Measurements from ENCODE around the gene GLYATL1B.
"Not testable (repeated sequence)": the region's sequence is repeated elsewhere in the genome, so short reads cannot be mapped to it uniquely, and the experiment has no call there.

GLYATL1B gene, protein sequence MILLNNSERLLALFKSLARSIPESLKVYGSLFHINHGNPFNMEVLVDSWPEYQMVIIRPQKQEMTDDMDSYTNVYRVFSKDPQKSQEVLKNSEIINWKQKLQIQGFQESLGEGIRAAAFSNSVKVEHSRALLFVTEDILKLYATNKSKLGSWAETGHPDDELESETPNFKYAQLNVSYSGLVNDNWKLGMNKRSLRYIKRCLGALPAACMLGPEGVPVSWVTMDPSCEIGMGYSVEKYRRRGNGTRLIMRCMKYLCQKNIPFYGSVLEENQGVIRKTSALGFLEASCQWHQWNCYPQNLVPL

DNA sequence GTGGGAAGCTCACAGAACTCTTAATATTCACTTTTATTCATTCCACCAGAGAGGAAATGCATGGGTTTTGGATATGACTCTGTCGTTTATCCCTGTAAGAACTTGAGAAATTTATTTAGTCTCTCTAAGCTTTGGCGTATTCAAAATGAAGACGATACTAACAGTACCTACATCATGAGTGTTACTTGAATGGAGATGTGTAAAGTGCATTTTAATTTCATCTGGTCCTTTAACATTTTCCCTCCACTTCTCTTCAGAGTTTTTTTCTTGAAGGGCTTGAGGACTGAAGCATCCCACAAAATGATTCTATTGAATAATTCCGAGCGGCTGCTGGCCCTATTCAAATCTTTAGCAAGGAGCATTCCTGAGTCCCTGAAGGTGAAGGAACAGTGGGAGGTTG is at the start of gene GLYATL1B:
Gene GLYATL1B, plus strand, starts transcription at position 301 of the 400 bp plus-strand sequence. Its CDS starts 0 bp downstream, at position 301.
- DNase-seq (ENCODE audit: low read depth in 2 of 2): not testable (repeated sequence)

DNA sequence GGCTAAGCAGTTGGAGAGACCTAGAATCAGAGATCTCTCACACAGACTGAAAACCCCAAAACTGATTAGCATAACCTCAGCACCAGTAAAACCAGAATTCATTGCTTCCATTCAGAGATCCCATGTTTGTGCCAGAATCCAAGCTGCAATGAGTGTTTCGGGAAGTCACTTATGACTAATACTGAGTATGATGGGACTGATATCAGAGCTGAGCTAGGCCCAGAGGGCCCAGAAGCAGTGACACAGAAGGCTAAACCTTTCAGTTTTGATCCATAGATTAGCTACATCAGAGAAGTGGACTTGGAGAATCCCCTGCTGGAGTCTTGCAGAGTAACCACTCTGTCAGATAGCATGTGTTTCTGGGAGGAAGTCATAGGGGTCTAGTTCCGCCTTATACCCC is 49.6 kb upstream of the GLYATL1B start:
- DNase-seq (ENCODE audit: low read depth in 2 of 2): not testable (repeated sequence)

DNA sequence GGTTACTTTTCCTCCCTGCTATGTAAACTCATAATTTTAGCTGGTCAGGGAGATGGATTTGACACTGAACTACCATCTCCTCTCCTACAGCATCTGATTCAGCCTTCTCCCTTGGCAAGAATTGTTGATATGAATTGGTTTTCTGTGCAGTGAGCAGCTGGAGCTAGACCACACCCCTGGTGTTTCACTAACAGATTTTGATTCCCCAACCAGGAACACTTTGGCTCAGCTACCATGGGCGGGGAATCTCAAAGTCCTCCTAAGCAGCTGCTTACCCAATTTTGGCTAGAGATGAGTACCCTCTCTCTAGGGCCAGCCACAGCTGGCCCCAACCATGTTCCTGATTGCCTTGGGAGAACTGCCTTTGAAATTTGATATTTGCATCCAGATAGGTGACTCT is 48.7 kb upstream of the GLYATL1B start:
- not testable (repeated sequence) for DNase-seq (ENCODE audit: low read depth in 2 of 2)

DNA sequence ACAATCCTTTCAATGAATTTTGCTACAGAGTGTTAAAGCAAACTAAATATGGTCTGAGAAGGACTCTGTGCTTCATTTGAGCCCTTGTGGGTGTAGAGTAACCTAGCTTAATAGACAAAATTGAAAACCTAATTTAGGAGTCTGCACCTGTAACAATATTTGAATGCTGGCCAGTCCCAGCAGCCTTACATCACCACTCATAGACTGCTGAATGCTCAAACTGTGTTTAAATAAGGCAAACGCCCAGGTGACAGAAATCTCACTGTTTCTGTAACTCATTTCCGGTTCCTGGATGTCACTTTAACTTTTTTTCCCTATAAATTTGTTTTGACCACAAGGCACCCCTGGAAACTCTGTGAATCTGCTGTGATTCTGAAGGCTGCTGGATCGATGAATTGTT is 45.5 kb upstream of the GLYATL1B start:
- DNase-seq (ENCODE audit: low read depth in 2 of 2): no peak

DNA sequence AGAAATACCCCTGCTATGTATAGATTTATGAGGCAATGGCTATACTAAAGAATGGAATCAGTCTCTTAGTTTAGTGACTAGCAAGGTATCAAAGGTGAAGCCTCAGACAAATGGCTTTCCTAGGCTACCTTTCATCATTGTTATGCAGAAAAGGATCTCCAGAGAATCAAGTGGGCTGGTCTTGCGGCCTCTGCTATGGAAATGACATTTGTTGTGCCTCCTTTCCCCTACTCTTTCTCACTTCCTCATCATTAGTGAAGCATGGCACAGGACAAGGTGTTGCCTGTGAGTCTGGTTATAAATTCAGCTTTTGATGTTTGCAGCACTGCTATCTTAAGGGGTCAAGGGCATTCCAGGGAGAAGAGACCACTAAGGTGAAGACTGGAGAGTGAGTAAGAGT is 34.7 kb upstream of the GLYATL1B start:
- not testable (repeated sequence) for DNase-seq (ENCODE audit: low read depth in 2 of 2)

DNA sequence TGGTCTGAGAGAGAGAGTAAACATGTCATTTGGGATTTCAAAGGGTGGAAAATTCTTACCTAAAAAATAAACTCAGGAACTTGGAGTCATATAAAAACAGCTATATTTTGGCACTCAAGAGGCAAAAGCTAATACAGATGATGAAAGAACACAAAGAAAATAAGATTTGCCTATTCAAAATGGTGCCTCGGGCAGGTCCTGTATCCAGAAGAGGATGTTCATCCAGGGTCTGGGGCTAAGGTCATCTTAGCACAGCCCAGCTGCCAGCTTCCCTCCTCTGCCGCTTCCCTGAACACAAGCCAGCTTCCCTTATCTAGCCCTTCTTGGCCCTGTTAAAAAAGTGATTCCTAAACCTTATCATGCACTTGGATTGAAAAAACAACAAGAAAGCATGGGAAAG is 33.8 kb upstream of the GLYATL1B start:
- not testable (repeated sequence) for DNase-seq (ENCODE audit: low read depth in 2 of 2)

DNA sequence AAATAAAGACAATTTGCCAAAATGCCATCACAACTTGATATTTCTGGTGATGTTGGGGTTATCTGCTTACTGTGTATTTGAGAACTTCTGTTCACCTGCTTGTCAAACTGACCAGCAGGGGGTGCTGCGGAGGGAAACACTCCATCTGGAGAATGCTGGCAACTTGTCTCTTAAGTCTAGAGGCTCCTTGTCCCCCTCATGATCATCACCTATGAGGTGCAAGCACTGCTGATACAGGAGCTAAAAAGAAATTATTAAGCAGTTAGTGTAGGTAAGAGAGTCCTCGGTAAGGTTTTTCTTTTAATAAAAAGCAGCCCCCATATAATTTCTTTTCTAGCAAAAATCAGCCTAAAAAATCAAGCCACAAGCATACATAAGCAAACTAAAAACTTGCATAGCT is 32.7 kb upstream of the GLYATL1B start:
- peak; percentile 63 to 72 for DNase-seq (ENCODE audit: low read depth in 2 of 2)

DNA sequence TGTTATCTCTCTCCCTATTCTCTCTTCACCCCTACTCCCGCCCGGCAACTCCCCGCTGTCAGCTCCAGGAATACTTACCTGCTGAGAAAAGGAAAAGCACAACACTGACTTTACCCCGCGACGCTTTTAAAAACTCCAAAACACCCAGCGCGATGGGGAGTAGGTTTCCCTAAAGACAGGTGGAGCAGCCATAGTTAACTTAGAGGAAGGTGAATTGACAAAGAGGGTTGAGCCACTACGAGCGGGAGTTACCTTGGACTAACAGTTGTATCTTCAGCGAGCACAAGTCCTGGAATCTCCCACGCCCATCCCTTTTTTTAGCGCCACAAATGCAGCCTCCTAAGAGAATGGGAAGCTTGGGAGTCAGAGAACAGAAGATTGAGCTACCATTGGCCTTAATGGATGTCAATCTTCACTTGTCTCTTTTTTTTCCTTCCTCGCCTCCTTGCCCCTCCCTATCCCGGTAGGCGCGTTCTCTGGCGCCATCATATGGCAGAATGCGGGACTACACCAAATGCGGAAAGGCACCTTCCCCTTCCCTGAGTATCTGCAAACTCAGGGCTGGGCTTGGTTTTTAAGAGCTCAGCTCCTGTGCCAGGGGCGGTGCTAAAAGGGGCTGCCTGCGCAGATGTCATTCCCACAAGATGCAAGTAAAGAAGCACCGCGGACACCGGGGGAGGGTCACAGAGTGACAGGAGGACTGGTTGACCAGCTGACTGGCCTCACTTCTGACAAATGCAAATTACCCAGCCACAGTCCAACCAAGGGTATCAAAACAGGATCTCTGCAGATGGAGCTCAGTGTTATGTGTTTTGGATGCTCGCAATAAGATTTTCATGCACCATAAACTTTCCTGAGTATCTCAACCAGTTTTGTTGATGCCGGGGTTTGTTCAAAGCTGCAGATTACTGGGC is 27.7 kb upstream of the GLYATL1B start:
- peak; percentile 64 to 83 for DNase-seq (ENCODE audit: low read depth in 2 of 2)

DNA sequence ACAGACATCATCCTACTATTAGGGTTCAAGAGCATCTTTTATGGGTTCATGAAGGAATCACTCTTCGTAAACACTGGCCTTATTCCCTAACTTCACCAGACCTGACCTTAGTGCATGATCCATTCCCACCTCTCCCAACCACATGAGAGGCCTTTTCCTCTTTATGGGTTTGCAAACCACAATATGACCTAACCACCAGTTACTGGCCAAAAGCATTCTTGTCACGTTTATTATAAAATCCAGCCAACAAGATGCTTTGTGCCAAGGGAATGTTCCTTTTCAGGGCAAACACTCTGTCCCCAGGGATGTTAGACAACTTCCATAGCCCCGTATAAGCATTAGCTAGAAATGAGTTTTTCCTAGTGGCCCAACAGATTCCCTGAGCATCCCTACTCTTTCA is 26.0 kb upstream of the GLYATL1B start:
- DNase-seq (ENCODE audit: low read depth in 2 of 2): not testable (repeated sequence)

DNA sequence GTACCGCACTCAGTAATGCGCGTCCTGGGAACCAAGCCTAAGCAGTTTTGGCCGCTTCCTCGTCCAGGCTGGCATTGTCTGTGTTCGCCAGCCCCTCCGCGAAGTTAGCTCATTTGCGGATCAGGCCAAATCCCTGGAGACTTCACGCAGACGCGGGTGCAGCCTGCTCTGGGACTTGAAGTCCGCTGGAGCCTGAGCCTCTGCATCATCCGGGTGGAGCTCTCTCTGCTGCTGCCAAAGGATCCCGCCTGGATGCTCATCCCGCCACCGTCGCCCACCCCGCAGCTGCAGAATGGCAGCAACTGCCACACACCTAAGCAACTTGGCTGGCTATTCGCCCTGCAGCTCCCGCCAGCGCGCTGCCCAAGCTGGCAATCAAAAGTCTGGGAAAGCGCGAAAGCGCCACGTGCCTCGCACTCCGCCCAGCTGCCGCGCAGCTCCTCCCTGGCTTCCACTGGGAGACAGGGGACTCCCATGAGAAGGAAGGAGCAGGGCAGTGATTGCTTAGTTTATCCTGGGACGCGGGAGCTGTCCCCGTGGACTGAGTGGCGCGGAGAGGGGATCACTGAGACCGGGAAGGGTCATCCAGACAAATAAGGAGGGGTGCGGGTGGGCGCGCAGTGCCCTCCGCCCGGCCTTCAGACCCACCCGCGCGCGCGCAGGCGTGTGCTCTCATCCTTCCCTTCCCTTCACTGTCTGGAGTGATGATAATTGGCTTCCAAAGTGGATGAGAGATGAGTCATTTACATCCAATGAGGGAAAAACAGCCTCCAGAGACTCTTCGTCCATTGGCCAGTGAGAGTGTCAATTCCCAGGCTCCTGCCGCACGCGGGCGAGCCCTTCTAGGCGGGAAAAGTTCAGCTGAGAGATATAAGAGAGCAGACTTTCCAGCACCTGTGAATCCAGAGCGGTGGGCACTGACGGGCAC is 23.2 kb upstream of the GLYATL1B start:
- DNase-seq (ENCODE audit: low read depth in 2 of 2): no peak

DNA sequence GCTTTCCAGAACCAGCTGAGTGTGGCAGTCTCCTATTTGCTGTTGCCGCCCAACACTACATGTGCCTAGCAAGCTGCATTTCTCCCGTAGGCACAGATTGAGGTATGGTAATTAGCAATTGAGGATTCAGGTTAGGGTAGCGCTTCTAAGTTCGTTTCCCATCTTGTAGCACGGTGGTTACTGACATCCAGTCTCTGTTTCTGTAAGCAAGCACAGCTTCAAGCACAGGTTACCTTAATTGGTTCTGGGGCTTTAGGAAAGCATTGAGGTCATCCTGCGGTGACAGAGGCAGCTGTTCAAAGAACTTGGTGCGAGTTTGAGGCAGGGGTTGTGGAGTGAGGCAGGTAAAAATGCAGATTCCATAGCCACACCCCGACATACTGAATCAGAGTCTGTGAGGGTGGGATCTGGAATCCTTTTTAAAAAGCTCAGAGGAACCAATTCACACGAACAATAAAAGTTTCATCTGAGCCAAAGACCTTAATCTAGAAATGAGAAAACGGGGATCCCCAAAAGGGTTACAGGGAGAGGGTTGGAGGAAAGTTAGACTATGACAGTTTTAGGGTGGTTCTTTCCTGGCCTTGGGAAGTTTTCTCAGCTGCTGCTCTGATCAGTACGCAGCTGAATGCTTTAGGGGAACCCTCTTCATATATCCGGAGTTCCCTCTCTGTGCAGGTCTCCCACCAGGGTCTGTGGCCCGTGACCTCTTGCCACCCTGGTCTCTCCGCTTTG is 21.9 kb upstream of the GLYATL1B start:
- DNase-seq (ENCODE audit: low read depth in 2 of 2): not testable (repeated sequence)

DNA sequence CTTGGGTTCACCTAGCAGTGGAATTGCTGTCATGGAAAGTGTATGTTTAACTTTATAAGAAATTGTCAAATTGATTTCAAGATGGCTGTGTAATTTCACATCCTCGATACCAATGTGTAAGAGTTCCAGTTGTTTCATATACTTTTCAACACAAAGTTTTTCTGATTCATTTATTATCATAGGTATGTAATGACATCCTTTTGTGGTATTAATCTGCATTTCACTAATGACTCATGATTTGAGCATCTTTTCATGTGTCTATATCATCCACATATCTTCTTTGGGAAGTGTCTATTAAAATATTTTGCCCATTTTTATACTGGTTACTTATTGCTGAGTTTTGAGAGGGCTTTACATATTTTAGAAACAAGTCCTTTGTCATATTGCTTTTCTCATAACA is 17.0 kb upstream of the GLYATL1B start:
- no peak for DNase-seq (ENCODE audit: low read depth in 2 of 2)

DNA sequence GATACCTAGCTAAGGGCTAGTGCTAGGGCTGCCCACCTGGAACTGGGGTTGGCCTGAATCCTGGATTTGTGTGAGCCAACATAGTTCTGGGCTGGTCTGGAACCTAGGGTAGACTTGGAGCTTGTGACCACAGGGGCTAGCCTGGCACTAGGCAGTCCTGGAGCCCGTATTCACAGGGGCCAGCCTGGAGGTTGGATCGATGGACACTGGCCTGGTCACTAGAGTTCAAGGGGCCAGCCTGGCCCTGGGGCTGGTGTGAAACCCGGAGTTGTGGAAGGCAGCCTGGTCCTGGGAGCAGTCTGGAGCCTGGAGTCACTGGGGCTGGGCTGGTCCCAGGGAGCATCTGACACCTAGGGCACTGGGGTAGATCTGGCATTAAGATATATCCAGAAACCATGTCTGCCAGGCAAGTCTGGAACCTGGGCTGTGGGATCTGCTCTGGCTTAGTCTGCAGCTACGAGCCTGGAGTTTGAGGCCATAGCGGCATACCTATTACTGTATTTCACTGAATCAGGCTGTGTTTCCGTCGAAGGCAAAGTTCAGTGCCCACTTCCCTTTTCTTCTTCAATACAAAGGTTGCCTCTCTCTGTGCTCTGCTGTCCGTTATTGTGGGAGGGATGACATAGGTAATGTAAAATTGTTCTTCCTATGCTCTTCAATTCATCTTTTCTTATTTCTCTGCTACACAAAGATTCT is 9.1 kb upstream of the GLYATL1B start:
- DNase-seq (ENCODE audit: low read depth in 2 of 2): no peak

DNA sequence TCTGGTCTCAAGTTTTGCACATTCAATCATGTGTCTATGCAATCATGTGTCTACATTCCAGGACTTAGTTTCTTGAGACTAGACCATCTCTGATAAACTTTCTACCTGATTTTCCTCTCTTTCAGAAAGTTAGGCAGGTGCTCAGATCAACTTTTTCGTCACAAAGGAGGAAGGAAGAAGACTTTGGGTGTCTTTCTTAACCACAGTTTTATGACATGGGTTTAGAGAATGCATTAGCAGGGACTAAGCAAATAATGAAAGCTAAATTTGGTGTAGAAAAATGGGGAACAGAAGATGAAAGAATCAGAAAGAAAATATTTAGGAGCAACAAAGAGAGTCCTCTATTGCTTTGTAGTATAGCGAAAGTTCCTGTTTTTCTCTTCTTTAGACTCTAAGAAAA is 7.7 kb upstream of the GLYATL1B start:
- DNase-seq (ENCODE audit: low read depth in 2 of 2): no peak

DNA sequence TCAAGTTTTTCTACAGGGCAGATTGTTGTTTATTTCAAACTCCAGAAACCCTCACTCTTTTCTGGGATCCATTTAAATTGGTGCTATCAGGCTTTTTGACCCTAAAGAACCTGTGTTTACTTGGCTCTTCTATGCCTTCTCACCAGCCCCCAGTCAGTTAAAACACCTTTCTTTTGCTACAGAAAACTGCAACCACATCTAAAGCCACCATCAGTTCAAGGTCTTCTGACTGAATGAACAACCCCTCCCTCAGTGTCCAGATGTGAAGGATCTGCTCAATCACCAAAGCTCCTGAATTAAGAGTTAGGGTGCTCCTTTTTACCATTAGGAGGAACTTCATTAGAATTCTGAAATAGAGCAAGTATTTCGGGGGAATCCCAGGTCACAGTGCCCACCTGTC is 7.0 kb upstream of the GLYATL1B start:
- DNase-seq (ENCODE audit: low read depth in 2 of 2): no peak

DNA sequence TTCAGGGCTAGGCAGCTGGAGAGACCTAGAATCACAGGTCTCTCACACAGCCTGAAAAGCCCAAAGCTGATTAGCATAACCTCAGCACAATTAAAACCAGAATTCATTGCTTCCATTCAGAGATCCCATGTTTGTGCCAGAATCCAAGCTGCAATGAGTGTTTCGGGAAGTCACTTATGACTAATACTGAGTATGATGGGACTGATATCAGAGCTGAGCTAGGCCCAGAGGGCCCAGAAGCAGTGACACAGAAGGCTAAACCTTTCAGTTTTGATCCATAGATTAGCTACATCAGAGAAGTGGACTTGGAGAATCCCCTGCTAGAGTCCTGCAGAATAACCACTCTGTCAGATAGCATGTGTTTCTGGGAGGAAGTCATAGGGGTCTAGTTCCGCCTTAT is 5.7 kb upstream of the GLYATL1B start:
- not testable (repeated sequence) for DNase-seq (ENCODE audit: low read depth in 2 of 2)

DNA sequence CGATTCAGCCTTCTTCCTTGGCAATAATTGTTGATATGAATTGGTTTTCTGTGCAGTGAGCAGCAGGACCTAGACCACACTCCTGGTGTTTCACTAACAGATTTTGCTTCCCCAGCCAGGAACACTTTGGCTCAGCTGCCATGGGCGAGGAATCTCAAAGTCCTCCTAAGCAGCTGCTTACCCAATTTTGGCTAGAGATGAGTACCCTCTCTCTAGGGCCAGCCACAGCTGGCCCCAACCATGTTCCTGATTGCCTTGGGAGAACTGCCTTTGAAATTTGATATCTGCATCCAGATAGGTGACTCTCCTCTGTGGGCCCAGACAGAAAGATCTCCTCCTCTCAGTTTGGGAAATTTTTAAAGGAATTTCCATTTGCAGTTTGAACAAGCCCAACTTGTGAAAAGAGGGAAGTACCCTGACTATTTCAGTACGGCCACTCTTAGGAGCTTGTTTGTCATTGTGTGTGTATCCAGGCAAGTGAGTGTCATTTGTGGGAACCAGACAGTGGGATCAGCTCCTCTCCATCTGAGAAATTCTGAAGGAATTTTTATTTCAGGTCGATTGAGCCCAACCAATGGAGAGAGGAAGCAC is 4.6 kb upstream of the GLYATL1B start:
- DNase-seq (ENCODE audit: low read depth in 2 of 2): not testable (repeated sequence)

DNA sequence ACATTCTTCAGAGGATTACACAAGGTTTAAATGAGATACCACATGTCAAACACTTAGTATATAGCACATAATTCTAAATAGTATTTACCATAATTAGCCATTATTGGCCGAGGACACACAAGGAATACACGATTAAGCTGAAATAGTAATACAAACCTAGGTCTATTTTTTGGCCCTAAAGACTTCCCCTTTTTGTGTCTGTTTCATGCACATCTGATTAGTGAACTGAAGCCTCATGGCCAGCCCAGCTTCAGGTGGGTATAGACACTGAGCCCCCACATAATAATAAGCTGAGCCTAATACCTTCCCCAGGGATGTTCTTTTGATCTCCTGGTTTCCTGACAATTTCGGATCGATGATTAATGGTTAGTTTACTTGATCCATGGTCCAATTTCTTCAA is 2.1 kb downstream of the GLYATL1B start:
- no peak for DNase-seq (ENCODE audit: low read depth in 2 of 2)

DNA sequence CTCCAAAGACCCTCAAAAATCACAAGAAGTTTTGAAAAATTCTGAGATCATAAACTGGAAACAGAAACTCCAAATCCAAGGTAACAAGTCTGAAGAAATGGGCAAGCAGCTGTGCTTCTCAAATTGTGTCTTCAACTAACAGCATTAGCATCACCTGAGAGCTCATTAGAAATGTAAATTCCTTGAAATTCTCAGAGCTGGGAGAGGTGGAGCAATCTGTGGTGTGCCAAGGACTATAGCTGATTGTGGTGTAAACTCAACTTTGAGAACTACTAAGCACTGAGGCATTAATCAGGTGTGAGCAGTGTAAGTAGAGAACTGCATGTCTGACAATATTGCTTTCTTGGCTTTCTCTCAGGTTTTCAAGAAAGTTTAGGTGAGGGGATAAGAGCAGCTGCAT is 7.5 kb downstream of the GLYATL1B start:
- not testable (repeated sequence) for DNase-seq (ENCODE audit: low read depth in 2 of 2)

DNA sequence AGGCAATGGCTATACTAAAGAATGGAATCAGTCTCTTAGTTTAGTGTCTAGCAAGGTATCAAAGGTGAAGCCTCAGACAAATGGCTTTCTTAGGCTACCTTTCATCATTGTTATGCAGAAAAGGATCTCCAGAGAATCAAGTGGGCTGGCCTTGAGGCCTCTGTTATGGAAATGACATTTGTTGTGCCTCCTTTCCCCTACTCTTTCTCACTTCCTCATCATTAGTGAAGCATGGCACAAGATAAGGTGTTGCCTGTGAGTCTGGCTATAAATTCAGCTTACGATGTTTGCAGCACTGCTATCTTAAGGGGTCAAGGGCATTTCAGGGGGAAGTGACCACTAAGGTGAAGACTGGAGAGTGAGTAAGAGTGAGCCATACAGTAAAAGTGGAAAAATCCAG is 9.1 kb downstream of the GLYATL1B start:
- not testable (repeated sequence) for DNase-seq (ENCODE audit: low read depth in 2 of 2)
